DND-41 (cell line): ENCODE results near the gene GMNN.

Experiments used
- ATAC-seq: fragments of 200-7000 bp; cut with Tn5 transposase; 3 replicates; pipeline ENCODE4 v1.9.1; 2021; ENCODE audit warnings: low read depth; ENCODE audit not compliant: insufficient read depth
- DNase-seq: peaks from one replicate; pipeline ENCODE4 v3.0.0-alpha.2; 2020
- H2AFZ ChIP-seq: 2 replicates; pipeline ENCODE4 v1.6.0; 2012; ENCODE audit warnings: low read depth, low read length
- H3K27ac ChIP-seq: 2 replicates; pipeline ENCODE4 v1.5.1; 2012; ENCODE audit warnings: low read length, inconsistent platforms
- H3K27me3 ChIP-seq: fragments of 200-600 bp; sonication (generic); 2 replicates; pipeline ENCODE4 v1.6.0; 2012; ENCODE audit warnings: low read length, mild to moderate bottlenecking, inconsistent platforms; ENCODE audit not compliant: insufficient read depth, poor library complexity
- H3K36me3 ChIP-seq: 2 replicates; pipeline ENCODE4 v1.5.1; 2012; ENCODE audit warnings: low read length, inconsistent platforms; ENCODE audit not compliant: insufficient read depth
- H3K4me1 ChIP-seq: 2 replicates; pipeline ENCODE4 v1.5.1; 2012; ENCODE audit warnings: mild to moderate bottlenecking, low read length; ENCODE audit not compliant: insufficient read depth
- H3K4me2 ChIP-seq: 2 replicates; pipeline ENCODE4 v1.6.0; 2012; ENCODE audit warnings: mild to moderate bottlenecking, moderate library complexity, low read length, inconsistent platforms; ENCODE audit not compliant: insufficient read depth
- H3K4me3 ChIP-seq, 2 experiments: fragments of 200-600 bp in 1 of 2; shearing (Covaris generic) in 1 of 2; 2 replicates each; pipeline ENCODE4 v1.5.1; 2012 to 2016; ENCODE audit warnings: inconsistent platforms in 2 of 2, low read length in 2 of 2, mild to moderate bottlenecking in 2 of 2, low read depth in 1 of 2, moderate library complexity in 1 of 2
- H3K79me2 ChIP-seq: 2 replicates; pipeline ENCODE4 v1.6.0; 2012; ENCODE audit warnings: low read length, inconsistent platforms; ENCODE audit not compliant: insufficient read depth
- H3K9ac ChIP-seq: 2 replicates; pipeline ENCODE4 v1.6.0; 2012; ENCODE audit warnings: low read depth, mild to moderate bottlenecking, inconsistent platforms, low read length, moderate library complexity
- H3K9me3 ChIP-seq: 2 replicates; pipeline ENCODE4 v1.5.1; 2012; ENCODE audit warnings: low read length, moderate library complexity, mild to moderate bottlenecking, inconsistent platforms; ENCODE audit not compliant: insufficient read depth, severe bottlenecking
- H4K20me1 ChIP-seq: 2 replicates; pipeline ENCODE4 v1.6.0; 2012; ENCODE audit warnings: low read length; ENCODE audit not compliant: insufficient read depth
- EZH2 ChIP-seq: IDR thresholded peaks from 3 replicates; pipeline ENCODE4 v1.6.1; 2012; ENCODE audit warnings: borderline replicate concordance, low read depth, mild to moderate bottlenecking, moderate library complexity, low read length, inconsistent platforms; ENCODE audit not compliant: severe bottlenecking
- TF ChIP-seq, protein P1 (sequence below): IDR thresholded peaks from 2 replicates; pipeline ENCODE4 v1.5.1; 2012; ENCODE audit warnings: borderline replicate concordance, low read length, moderate library complexity, mild to moderate bottlenecking; ENCODE audit not compliant: poor library complexity, severe bottlenecking; ENCODE audit errors: extremely low read depth

The GMNN gene

DNA sequence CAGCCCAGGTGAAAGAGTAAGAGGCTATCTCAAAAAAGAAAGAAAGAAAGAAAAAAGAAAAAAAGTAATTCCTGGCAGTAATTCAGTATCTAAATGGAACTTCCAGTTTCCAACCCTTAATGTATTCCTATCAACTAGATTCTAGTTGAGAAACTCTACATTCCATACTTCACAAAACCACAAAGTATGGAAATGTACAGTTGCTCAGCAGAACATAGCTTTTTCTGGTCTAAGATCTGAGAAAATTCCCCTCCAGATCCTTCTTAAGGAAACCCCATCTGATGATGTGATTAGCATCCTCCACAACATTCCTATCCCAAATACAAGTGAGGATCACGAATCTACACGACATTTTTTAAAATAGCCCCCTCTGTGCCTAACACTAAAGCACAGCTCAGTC is 20.4 kb downstream of the GMNN start:
- no peak overlapping the region for H3K4me2 ChIP-seq
- ATAC-seq (no peak), DNase-seq (no peak)
- no peak overlapping the region for H3K27ac ChIP-seq
- no peak overlapping the region for H3K9ac ChIP-seq
- peaks cover 3% of the 10 kb centered on the region; the same call in 1 of the 2 replicates for H3K36me3 ChIP-seq
- no peak for TF ChIP-seq EZH2
- TF ChIP-seq, protein P1, sequence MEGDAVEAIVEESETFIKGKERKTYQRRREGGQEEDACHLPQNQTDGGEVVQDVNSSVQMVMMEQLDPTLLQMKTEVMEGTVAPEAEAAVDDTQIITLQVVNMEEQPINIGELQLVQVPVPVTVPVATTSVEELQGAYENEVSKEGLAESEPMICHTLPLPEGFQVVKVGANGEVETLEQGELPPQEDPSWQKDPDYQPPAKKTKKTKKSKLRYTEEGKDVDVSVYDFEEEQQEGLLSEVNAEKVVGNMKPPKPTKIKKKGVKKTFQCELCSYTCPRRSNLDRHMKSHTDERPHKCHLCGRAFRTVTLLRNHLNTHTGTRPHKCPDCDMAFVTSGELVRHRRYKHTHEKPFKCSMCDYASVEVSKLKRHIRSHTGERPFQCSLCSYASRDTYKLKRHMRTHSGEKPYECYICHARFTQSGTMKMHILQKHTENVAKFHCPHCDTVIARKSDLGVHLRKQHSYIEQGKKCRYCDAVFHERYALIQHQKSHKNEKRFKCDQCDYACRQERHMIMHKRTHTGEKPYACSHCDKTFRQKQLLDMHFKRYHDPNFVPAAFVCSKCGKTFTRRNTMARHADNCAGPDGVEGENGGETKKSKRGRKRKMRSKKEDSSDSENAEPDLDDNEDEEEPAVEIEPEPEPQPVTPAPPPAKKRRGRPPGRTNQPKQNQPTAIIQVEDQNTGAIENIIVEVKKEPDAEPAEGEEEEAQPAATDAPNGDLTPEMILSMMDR: no peak
- no peaks in the 10 kb centered on the region for H3K4me1 ChIP-seq
- no peaks in the 10 kb centered on the region for H3K27me3 ChIP-seq
- no peaks in the 10 kb centered on the region for H3K9me3 ChIP-seq
- H4K20me1 ChIP-seq: no peaks in the 10 kb centered on the region
- no peaks in the 10 kb centered on the region for H3K79me2 ChIP-seq
- no peak overlapping the region for H3K4me3 ChIP-seq
- H2AFZ ChIP-seq: no peak overlapping the region

GRCh38 chr6:24796616-24797290 is 22.0 kb downstream of the GMNN start:
- DNase-seq: no peak
- Histone ChIP-seq H3K27ac (no peak overlapping the region), H4K20me1 (no peaks in the 10 kb centered on the region), H3K9me3 (no peaks in the 10 kb centered on the region), H3K9ac (no peak overlapping the region), H3K27me3 (no peaks in the 10 kb centered on the region), H2AFZ (no peak overlapping the region), H3K4me3 (no peak overlapping the region), H3K79me2 (no peaks in the 10 kb centered on the region), H3K4me1 (no peaks in the 10 kb centered on the region), H3K4me2 (no peak overlapping the region), H3K36me3 (no peaks in the 10 kb centered on the region)
- TF ChIP-seq EZH2: no peak
- TF ChIP-seq, protein P1: no peak
- no peak for ATAC-seq

- H3K9me3 ChIP-seq: no peaks in the 10 kb centered on the region
- no peak overlapping the region for H3K27ac ChIP-seq
- no peak for TF ChIP-seq EZH2
- TF ChIP-seq, protein P1: no peak
- DNase-seq (no peak), ATAC-seq (no peak)
- H3K27me3 ChIP-seq: no peaks in the 10 kb centered on the region
- H3K36me3 ChIP-seq: no peaks in the 10 kb centered on the region
- no peak overlapping the region for H3K4me3 ChIP-seq
- H3K9ac ChIP-seq: no peak overlapping the region
- no peak overlapping the region for H3K4me2 ChIP-seq
- no peak overlapping the region for H2AFZ ChIP-seq
- no peaks in the 10 kb centered on the region for H3K79me2 ChIP-seq
- H3K4me1 ChIP-seq: no peaks in the 10 kb centered on the region
- no peaks in the 10 kb centered on the region for H4K20me1 ChIP-seq
Observed at GRCh38 chr6:24797596-24798216, 23.0 kb downstream of the GMNN start.
